ENCODE data around the gene ZNRF2. TPM values are rescaled to one million over a fixed set of nuclear protein-coding genes. Genes with fewer than 3 reads are reported as not detected.

The ZNRF2 gene
- total and polyA plus RNA-seq, 2 donors (not counting 3 experiments of a cell fraction or from before 2014, with no cell fraction given), result 1.4 to 5.9 TPM

GRCh38 chr7:30351724-30352123, 67.3 kb downstream of the ZNRF2 start:
- CTCF ChIA-PET, result interaction anchor here (0.6 kb wide), 1 partner anchor 8 kb away, joined by 3 read pairs; no protein-coding TSS in a partner anchor
- no peaks in the 10 kb centered on the region for H3K36me3 ChIP-seq (ENCODE audit: control insufficient read depth in 2 of 2, extremely low read depth in 1 of 2, insufficient read depth in 2 of 2, low read length in 2 of 2)
- H4K20me1 ChIP-seq (replicated peaks; ENCODE audit: control insufficient read depth, extremely low read depth, insufficient read depth, low read length), result no peaks in the 10 kb centered on the region
- dilution Hi-C loops (cut with MboI; ENCODE audit: extremely low pct_ligation_motif_present, low sequenced_read_pairs) (no loop called here), intact Hi-C loops (cut with micrococcal nuclease) (no loop called here)
- no peak overlapping the region for H3K27ac ChIP-seq (ENCODE audit: insufficient read depth, low read depth, low read length)
- TF ChIP-seq POLR2A (IDR thresholded peaks at IDR 0.05; ENCODE audit: low read depth, low read length) (no peak), MAX (IDR thresholded peaks at IDR 0.05; ENCODE audit: insufficient read depth, insufficient read length) (no peak), GATA2 (IDR thresholded peaks at IDR 0.05; ENCODE audit: insufficient read depth, insufficient read length, low read depth, low read length) (no peak), JUN (IDR thresholded peaks at IDR 0.05; ENCODE audit: borderline replicate concordance, insufficient read depth, insufficient read length, low read depth) (no peak), EZH2 (IDR thresholded peaks at IDR 0.05; ENCODE audit: borderline replicate concordance, low read depth, low read length, severe bottlenecking) (no peak), FOS (IDR thresholded peaks at IDR 0.05; ENCODE audit: borderline replicate concordance, insufficient read depth, low read length) (no peak), CTCF (IDR thresholded peaks at IDR 0.05; ENCODE audit: extremely low read depth in 1 of 2, insufficient read depth in 1 of 2, low read depth in 1 of 2, low read length in 2 of 2) (no peak), POLR2AphosphoS5 (IDR thresholded peaks at IDR 0.05; ENCODE audit: insufficient read depth, low read depth, low read length) (no peak), MYC (IDR thresholded peaks at IDR 0.05; ENCODE audit: low read depth, low read length) (no peak)
- H3K9me1 ChIP-seq (replicated peaks; ENCODE audit: control insufficient read depth, extremely low read depth, insufficient read depth, low read length), result no peaks in the 10 kb centered on the region
- no peak overlapping the region for H3K4me3 ChIP-seq (replicated peaks in 1 of 3; ENCODE audit: insufficient read depth in 1 of 3, low read depth in 1 of 3, low read length in 3 of 3)
- FAIRE-seq, result no peak
- no TSS peak for BruUV-seq (replicated peaks)
- peaks cover 11% of the 10 kb centered on the region for H3K4me1 ChIP-seq (ENCODE audit: control insufficient read depth, extremely low read depth, insufficient read depth, low read length)
- no peaks in the 10 kb centered on the region for H3K9me3 ChIP-seq (replicated peaks; ENCODE audit: control insufficient read depth, insufficient read depth, low read length)
- POLR2A ChIA-PET, result no interaction called here
- no peak overlapping the region for H2AFZ ChIP-seq (ENCODE audit: low read depth, low read length)
- no peak overlapping the region for H3K4me2 ChIP-seq (ENCODE audit: insufficient read depth, low read length)
- H3K79me2 ChIP-seq (ENCODE audit: control insufficient read depth, insufficient read depth, low read length), result no peaks in the 10 kb centered on the region
- DNase-seq (ENCODE audit: low read depth, low spot score), result peak; percentile 40
- H3K27me3 ChIP-seq (ENCODE audit: control insufficient read depth in 2 of 2, insufficient read depth in 2 of 2, low read length in 2 of 2), result no peaks in the 10 kb centered on the region
- no peak overlapping the region for H3K9ac ChIP-seq (replicated peaks; ENCODE audit: extremely low read depth, insufficient read depth, low read length)

Measured in endothelial cell of umbilical vein (primary cell).